GM20000 (cell line): ENCODE data around the gene MOV10L1.

ENCODE experiments used
- DNase-seq: peaks from one replicate; pipeline ENCODE4 v3.0.0; 2012; ENCODE audit warnings: low spot score
- CTCF ChIP-seq: IDR thresholded peaks from 2 replicates; pipeline ENCODE4 v1.5.1; 2012; ENCODE audit warnings: mild to moderate bottlenecking, control low read depth; ENCODE audit errors: extremely low read depth, missing control alignments

Gene MOV10L1

GRCh38 chr22:50074551-50075530 is 15.0 kb upstream of the MOV10L1 start:
- no peak for TF ChIP-seq CTCF
- DNase-seq: no peak

- DNase-seq: no peak
- TF ChIP-seq CTCF: no peak
These were observed 12.9 kb upstream of the MOV10L1 start for GRCh38 chr22:50076646-50077535.

GRCh38 chr22:50078246-50078645 is 11.6 kb upstream of the MOV10L1 start:
- no peak for DNase-seq
- no peak for TF ChIP-seq CTCF

DNA sequence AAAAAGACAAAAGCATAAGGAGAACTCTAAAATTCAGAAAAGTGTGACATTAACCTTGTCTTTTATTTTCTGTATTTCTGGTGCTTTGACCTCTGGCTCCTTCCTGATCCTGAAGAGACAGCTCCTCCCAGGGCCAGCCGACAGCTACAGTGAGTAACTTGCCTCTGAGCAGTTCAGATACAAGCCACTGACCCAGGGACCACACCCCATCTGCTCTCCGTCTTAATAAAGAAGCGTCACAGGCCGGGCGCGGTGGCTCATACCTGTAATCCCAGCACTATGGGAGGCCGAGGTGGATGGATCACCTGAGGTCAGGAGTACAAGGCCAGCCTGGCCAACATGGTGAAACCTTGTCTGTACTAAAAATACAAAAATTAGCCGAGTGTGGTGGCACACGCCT is 11.0 kb upstream of the MOV10L1 start:
- no peak for TF ChIP-seq CTCF
- no peak for DNase-seq

- no peak for DNase-seq
- no peak for TF ChIP-seq CTCF
These were observed 9.7 kb upstream of the MOV10L1 start for GRCh38 chr22:50080077-50080465.

DNA sequence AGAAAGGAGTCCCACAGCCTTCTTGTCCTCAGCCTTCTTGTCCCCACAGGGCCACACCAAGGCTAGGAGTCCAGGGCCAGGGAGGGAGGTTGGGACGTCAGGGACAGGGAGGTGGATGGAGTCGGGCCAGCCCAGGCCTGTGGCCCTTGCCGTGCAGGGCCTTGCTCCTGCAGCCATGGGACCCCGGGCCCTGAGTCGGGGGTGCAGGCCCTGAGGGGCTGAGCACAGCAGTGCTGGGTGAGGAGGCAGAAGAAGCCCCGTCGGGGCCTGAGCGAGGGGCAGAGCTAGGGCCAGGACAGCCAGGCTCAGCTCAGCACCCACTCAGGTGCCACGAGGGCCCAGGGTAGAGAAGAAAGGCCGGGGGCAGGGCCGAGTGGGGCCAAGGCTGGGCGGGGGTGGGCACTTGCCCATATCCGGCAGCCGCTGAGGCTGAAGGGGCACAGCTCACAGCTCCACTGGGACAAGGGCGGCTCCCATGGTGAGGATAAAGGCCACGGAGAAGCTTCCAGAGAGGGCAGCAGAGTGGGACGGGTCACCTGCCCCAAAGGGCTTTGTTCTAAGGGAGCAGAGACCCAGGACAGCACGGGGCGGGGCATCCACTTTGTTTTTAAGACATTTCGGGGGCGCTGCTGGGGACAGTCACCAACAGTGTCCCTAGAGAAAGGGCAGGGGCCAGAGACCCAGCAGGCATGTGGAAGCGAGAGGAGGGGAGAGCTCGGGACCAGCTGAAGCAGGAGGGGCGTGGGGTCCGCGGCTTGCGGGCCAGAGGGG is 8.2 kb upstream of the MOV10L1 start:
- no peak for TF ChIP-seq CTCF
- DNase-seq: no peak
